DMS153 (cell line): ENCODE results near the gene TMPRSS13.
"Not testable (repeated sequence)": the region's sequence is repeated elsewhere in the genome, so short reads cannot be mapped to it uniquely, and the experiment has no call there.

ENCODE experiments used
- DNase-seq: peaks from one replicate; lab custom pipeline; 2025; lab: John Stamatoyannopoulos, UW

The TMPRSS13 gene

DNA sequence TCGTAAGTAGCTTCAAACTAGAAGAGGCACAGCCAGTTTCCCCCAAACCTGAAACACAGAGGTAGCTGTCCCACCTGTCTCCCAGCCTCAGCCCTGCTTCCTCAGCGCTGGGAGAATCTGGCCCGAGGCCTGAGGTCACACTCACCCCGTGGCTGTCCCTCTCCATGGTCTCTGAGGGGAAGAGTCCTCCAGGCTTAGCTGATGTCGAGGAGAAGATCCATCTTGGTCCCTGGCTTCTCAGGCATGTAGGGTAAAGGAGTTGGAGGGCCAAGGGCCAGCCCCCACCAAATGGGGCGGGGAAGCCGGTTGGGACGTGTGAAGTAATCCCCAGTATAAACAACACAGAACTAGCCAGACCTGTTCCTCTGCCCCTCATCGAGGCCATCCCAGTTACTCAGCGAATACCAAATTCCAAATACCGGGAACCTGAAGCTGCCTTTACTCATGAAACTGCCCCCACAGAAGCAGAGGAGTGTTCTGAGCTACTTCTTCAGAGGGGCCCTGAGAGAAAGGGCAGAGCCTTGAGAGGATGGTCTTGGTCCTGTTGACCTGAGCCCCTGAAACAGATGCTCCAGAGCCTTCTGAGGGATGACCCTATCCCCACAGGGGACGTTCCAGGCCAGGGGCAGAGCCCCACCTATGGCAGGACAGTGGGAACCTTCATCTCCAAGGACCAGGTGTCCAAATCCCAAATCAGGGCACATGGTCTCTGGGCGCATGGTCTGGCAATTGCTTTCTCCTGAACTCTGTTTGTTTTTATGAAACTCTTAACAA, at the start of gene TMPRSS13:
TSS of gene TMPRSS13 (minus strand) at position 261 of the 774 bp plus-strand sequence. CDS start at position 166, 95 bp downstream.
- DNase-seq, result no peak

DNA sequence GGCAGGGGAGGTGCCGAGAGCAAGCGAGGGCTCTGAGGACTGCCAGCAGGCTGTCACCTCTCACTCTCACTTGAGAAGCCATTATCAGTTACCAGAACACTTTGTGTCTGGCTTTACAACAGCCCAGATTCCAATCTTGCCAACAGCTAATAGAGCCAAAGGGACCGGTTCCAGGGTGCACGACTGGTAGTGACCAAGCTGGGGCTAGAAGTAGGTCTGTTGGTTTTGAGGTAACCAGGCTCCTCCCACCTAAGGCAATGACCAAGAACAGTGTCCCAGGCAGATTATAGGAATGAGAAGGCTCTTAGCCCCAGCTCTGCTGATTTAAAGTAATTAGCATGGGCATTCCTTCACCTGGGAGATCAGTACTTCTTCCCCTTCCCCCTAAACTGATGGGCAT, 49.8 kb upstream of the TMPRSS13 start:
- DNase-seq, result no peak

DNA sequence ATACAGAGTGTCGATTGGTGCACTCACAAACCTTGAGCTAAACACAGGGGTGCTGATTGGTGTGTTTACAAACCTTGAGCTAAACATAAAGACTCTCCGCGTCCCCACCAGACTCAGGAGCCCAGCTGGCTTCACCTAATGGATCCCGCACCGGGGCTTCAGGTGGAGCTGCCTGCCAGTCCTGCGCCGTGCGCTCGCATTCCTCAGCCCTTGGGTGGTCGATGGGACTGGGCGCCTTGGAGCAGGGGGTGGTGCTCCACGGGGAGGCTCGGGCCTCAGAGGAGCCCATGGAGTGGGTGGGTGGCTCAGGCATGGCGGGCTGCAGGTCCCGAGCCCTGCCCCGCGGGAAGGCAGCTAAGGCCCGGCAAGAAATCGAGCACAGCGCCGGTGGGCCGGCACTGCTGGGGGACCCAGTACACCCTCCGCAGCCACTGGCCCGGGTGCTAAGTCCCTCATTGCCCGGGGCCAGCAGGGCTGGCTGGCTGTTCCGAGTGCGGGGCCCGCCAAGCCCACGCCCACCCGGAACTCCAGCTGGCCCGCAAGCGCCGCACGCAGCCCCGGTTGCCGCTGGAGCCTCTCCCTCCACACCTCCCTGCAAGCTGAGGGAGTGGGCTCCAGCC, 49.2 kb upstream of the TMPRSS13 start:
- not testable (repeated sequence) for DNase-seq

DNA sequence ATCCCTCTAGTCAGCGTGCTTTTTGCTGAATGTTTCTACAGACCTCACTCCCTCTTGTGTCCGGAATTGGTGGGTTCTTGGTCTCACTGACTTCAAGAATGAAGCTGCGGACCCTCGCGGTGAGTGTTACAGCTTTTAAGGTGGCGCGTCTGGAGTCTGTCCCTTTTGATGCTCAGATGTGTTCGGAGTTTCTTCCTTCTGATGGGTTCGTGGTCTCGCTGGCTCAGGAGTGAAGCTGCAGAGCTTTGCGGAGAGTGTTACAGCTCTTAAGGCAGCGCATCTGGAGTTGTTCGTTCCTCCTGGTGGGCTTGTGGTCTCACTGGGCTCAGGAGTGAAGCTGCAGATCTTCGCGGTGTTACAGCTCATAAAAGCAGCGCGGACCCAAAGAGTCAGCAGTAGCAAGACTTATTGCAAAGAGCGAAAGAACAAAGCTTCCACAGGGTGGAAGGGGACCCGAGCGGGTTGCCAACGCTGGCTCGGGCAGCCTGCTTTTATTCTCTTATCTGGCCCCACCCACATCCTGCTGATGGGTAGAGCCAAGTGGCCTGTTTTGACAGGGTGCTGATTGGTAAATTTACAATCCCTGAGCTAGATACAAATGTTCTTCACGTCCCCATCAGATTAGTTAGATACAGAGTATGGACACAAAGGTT, 48.5 kb upstream of the TMPRSS13 start:
- DNase-seq, result not testable (repeated sequence)

DNA sequence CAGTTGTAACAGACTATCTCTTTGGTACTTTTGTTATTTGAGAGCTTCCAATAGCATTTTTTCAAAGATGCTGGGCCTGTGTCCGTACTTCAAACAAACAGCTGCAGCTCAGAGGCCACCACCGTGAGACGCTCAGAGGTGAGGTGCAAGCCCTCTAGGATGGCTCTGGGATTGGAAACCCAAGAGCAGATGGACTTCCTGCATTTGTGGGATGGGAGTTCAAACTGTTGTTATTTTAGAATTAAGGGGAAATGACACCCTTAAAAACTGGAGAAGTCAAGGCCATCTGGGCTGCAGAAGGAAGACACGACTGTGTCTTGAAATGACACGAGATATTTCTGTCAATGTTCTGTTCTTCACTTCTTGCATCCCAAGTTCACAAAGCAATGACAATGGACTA, 47.8 kb upstream of the TMPRSS13 start:
- no peak for DNase-seq

DNA sequence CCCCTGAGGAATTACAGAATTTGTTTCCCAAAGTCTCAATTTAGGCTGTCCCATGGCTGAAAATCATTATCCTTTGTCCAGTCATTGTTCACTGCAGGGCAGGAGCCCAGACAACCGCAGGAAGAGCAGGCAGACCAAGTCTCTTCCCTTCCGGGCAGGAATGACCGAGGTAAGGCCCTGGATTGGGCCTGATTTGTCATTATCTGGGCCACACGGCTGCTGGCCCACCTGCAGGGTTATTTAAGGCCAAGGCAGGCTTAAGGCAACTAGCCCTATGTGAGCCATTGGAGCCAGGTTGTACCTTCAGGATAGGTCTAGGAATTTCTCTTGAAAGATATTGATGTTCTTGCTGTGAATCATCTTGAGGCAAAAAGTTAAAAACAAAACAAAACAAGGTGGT, 47.2 kb upstream of the TMPRSS13 start:
- no peak for DNase-seq

DNA sequence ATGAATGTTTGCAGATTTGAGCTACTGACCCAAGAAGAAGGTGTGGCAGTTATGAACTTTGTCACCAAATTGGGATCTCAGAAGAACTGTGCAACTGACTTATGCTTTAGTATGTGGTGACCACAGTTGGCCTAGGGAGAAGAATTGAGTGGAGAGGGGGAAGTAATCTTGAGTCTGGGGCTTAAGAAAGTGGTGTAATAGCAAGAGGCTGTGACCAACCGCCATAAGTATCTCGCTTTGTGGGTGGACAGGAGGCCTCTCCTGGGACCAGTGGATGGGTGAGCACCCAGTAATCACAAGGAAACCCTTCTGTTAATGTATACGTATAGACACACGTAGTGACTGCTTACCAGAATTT, 44.3 kb upstream of the TMPRSS13 start:
- DNase-seq, result no peak

DNA sequence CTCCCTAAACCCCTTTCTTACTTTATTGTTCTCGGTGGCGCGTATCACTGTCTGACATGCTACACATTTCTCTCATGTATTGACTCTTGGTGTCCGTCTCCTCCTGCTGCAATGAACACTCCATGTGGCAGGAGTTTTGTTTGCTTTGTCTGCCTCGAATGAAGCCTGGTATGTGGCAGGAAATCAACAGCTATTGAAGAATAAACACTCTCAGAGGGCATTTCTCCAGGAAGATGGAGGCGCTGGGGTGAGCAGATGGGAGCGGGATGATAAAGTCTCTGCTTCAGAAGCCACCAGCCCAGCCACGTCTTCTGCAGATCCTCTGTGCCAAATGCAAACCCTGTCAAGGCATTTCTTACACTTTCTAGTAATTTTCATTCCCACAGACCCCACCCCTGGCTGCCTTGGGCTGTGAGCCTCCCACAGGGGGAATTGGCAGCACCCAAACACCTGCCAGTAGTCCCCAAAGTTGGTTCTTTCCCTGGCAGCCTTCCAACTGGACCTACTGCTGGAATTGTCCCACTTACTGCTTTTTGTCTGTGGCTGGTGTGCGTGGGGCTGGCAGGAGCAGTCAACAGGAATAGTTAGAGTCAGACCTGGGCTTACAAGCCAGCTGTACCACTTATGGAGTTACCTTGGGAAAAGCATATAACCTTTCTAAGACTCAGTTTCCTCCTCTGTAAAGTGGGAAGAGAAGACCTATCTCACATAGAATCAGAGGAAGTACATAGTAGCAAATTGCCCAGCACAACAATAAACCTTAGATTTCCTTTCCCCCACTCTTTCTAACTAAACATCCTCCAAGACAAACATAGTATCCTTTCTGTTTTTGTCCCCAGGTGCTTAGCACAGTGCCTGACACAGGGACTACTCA, 43.7 kb upstream of the TMPRSS13 start:
- DNase-seq, result peak; percentile 65

DNA sequence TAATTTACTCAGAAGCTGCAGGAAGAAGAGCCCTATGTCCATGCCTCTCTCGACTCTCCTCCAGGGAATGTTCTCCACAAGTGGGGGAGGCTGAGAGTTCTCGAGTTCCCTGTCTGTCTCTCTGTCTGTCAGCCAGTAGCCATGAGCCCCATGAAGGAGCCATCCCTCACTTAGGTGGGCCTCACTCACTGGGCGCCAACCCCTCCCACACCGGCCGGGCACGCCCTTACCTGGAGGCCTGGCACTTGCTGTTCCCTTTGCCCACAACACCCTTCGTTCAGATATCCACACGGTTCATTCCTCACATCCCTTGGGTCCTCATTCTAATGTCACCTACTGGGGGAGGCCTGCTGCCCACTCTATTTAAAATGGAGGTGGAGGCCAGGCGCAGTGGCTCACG, 42.8 kb upstream of the TMPRSS13 start:
- no peak for DNase-seq

DNA sequence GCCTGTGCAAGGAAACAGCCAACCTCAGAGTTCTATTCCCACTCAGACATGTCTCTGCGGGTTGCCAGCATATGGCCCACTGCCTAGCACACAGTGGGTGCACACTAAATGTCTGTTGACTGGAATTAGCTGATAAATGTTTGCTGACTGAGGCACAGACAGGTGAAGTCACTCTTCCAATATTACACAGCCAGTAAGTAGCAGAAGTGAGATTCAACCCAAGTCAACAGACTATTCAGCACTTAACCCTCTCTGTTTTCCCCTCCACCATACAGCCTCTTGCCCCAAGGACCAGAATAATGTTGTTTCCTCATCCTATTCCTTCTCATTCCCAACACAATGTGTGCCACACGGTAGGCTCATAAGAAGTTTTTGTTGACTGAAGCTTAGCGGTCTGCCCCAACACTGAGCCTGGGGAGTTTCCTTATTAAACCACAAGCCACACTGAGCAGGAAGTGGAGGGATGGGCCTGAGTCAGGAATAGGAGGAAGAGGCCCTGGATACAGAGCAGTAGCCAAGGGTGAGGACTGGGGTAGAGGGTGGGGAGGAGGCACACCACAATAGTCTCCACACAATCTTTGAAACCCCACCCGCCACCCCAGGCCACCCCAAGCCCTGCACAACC, 41.3 kb upstream of the TMPRSS13 start:
- peak; percentile 2 for DNase-seq

DNA sequence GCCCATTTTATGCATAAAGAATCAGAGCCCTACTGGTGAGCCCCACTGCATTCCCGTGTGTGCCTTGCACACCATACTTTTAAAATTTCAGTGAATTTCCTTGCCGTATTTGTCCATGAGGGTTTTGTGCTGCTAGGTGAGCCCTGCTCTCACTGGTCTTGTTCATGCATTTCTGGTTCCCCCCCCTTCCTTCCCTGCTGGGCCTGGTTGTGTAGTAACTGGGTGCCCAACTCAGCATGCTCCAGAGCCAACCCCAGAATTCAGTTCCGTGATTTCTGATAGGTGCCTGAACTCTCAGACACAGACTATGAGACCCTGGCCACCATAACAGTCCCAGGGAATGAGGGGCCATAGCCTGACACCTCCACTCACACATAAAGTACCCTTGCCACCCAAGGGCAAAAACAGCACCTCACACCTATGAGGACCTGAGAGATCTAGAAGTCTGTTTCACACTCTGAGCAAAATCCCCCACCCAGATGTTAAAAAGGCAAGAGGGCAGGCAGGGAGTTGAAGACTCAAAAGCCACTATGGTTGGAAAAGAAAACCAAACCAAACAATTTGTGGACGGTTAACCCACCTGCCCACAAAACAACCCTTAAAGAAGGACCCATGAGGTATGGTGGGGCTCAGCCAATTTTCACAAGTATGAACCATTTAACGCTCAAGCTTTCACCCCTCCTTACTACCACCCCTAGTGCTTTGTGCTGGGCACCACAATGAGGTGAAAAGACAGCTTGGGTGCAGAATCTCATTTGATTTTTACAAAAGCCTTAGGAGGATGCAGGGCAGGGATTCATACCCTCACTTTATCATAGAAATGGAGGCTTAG, 40.2 kb upstream of the TMPRSS13 start:
- no peak for DNase-seq

DNA sequence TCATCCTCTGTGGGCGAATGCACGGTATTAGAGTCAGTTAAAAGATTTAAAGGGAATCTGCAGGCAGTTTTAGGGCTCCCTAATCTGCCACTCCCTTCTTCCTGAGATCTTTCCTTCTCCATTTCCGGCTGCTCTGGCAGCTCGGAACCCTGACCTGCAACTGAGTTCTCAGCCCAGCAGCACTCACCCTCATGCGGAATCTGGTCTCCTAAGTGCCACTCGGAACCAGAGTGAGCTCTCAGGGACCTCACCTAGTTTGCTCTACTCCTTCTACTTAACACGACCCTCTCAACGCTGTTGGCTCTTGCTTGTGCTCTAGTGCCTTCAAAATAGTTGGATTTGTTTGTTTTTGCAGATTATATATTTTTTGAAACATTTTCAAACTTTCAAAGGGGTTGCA, 37.7 kb upstream of the TMPRSS13 start:
- no peak for DNase-seq

DNA sequence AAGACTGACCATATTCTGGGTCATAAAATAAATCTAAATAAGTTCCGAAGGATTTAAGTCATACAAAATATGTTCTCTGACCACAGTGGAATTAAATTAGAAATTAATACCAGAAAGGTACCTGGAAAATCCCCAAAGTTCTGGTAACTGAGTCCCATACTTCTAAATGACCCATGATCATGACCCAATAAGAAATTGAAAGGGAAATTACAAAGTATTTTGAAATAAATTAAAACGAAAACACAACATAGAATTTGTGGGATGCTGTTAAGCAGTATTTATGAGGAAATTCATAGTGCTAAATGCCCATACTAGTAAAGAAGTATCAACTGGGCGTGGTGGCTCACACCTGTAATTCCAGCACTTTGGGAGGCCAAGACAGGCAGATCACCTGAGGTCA, 33.6 kb upstream of the TMPRSS13 start:
- no peak for DNase-seq

DNA sequence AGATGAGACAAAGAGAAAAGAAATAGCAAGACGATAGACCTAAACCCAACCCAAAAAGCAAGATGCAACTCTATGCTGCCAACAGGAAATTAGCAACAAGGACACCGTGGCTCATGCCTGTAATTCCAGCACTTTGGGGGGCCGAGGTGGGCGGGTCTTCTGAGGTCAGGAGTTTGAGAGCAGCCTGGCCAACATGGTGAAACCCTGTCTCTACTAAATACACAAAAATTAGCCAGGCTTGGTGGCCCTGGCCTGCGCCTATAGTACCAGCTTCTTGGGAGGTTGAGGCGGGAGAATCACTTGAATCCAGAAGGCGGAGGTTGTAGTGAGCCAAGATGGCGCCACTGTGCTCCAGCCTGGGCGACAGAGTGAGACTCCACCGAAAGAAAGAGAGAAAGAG, 32.7 kb upstream of the TMPRSS13 start:
- no peak for DNase-seq

DNA sequence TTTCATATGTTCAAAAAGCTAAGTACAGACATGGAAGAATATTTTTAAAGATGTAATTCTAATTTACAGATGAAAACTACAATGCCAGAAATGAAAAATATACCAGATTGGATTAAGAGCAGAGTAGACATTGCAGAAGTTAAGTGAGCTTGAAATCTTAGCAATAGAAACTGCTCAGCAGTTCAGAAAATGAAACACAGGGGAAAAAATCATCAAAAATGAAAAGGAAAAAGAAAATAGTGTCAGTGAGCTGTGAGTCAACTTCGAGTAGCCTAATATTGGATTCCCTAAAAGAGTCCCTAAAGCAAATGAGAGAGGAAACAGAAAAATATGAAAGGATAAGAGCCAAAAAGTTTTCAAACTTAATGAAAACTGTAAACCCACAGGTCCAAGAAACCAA, 31.2 kb upstream of the TMPRSS13 start:
- no peak for DNase-seq

DNA sequence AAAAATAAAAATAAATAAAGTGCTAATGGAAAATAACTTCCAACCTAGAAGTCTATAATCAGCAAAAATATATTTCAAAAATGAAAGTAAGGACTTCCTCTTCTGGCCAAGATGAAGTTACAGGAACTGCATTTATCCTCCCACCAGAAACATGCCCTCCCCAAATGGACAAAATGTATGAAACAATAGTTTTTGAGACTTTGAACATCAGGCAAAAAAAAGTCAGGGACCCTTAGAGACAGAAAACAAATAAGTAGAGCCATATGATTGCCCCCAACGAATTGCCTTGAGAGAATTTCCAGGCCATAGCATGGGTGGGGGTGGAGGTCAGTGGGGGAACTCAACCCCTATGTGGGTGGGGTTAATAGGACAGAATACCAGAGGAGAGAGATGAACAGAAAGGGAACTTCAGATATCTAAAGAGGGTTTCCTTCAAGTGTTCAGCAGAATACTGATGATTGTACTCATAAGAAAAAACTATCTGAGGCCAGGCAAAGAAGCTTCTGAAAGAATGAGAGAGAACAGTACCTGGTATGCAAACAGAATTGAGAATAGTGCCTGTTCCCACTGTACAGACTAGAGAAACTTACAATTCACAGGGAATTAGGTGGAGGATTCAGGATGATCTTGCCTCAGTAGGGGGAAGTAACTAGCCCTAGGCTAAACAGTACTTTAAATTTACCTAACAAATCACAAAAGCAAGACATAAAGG, 30.4 kb upstream of the TMPRSS13 start:
- no peak for DNase-seq

DNA sequence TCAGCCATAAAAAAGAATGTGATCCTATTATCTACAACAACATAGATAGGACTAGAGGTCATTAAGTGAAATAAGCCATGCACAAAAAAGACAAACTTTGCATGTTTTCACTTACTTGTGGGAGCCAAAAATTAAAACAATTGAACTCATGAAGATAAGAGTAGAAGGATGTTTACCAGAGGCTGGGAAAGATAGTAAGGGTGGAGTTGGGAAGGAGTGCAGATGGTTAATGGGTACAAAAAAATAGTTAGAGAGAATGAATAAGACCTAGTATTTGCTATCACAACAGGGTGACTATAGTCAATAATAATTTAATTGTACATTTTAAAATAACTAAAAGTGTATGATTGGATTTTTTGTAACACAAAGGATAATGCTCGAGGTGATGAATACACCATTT, 29.7 kb upstream of the TMPRSS13 start:
- DNase-seq, result no peak

DNA sequence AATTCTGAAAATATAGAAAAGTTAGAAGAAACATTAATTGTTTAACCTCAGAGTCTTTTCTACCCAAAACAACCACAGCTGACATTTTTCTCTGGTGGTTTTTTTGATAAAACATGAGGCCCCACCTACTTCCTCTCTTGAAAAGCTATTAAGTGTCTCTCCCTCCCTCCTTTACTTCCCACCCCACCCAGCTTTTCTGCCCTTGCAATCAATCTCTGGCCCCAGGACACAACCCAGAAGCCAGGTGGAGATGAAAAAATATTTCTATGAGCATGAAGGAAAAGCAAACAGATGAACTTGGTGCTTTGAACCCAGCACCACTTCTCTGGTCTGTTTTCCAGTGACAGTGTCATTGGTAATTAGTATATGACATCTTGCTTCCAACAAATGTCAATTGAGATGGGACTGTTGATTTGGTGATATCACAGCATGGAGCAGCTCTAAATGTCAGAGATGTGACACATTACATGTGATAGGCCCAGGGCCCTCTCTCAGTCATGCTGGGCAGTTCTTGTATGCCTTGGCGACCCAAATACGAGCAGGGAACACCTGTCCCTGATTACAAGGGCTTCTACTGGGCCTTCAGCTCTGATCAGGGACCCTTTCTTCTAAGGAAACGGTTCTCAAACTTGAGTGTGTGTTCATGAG, 23.9 kb upstream of the TMPRSS13 start:
- no peak for DNase-seq

DNA sequence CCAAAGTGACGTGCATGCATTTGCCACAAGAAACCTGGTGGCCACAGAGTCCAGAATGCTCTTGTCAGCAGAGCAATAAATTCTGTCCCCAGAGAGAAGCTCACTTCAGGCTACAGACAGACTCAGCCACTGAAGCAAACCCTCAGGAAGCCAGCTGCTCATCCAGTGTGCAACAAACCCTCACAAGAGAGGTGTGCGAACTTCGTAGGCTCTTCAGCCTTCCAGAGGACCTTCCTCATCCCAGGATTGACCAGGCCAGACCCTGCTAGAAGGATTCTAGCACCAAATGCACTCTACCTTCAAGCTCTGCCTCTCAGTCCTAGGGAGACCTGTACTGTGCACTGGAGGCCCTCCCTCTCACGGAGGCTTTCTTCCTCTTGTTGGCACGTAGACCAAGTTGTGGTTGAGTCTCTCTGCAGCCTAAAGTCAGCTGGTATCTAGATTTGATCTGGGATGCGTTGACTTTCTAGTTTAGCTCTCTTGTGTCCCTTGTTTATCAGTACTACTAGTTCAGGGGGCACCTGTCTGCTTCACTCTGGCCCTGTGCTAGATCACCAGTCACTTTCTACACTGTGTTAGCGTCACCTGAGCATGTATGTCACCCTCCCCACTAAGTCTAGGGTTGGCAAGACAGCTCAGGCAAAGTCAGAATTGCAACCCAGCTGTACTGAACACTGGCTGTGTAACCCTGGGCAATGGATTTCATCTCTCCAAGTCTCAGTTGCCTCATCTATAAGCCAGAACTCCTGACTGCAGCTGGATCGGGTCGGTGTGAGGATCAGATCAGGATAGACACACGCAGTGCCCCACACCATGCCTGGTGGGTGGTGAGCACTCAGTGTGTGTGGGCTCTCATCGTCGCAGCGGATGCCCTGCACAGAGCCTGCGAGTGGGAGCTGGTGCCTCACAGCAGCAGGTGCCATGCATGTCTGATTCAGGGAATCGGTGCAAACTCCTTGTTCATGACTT, 22.1 kb upstream of the TMPRSS13 start:
- no peak for DNase-seq
